Measurements from ENCODE around the gene RABGAP1L. TPM values are rescaled to one million over a fixed set of nuclear protein-coding genes. Genes with fewer than 3 reads are reported as not detected.

RABGAP1L gene
- total RNA-seq, 4 donors from 2014 or later = 38.8 to 54.7 (median 50.5) TPM

GRCh38 chr1:174761901-174762585, 602.7 kb downstream of the RABGAP1L start:
- no peak for TF ChIP-seq CTCF (IDR thresholded peaks at IDR 0.05)
- TF ChIP-seq POLR2A (IDR thresholded peaks at IDR 0.05) = no peak
- 89 to 92% methylated on average over 4 of the region's 4 CpGs for WGBS, 2 donors
- intact Hi-C loops (cut with DNase I; ENCODE audit: low total_unique reads) = loop anchor here (10.0 kb wide), 1 partner anchor 223 kb away; no protein-coding TSS in a partner anchor
- H3K4me3 ChIP-seq (ENCODE audit: low read depth, poor library complexity, severe bottlenecking) = no peak overlapping the region
- DNase-seq (ENCODE audit: low spot score in 2 of 2) = no peak

- intact Hi-C loops (cut with DNase I; ENCODE audit: low total_unique reads) = loop anchor here (10.0 kb wide), 1 partner anchor 221 kb away; no protein-coding TSS in a partner anchor
- 41 to 59% methylated on average over 2 of the region's 2 CpGs for WGBS, 2 donors
- no peak for DNase-seq (ENCODE audit: low spot score in 2 of 2)
- no peak overlapping the region for H3K4me3 ChIP-seq (ENCODE audit: low read depth, poor library complexity, severe bottlenecking)
- no peak for TF ChIP-seq POLR2A (IDR thresholded peaks at IDR 0.05)
These were observed 604.9 kb downstream of the RABGAP1L start for GRCh38 chr1:174764191-174764590.

- intact Hi-C loops (cut with DNase I; ENCODE audit: low total_unique reads) = loop anchor here (10.0 kb wide), 1 partner anchor 218 kb away; no protein-coding TSS in a partner anchor
These were observed 607.4 kb downstream of the RABGAP1L start for GRCh38 chr1:174766727-174767126.

GRCh38 chr1:174768516-174768915, 609.2 kb downstream of the RABGAP1L start:
- intact Hi-C loops (cut with DNase I; ENCODE audit: low total_unique reads) = loop anchor here (10.0 kb wide), 1 partner anchor 216 kb away; no protein-coding TSS in a partner anchor
- no peak overlapping the region for H3K4me3 ChIP-seq (ENCODE audit: low read depth, poor library complexity, severe bottlenecking)
- no peak for TF ChIP-seq POLR2A (IDR thresholded peaks at IDR 0.05)
- no peak for TF ChIP-seq CTCF (IDR thresholded peaks at IDR 0.05)
- 25 to 56% methylated on average over 2 of the region's 2 CpGs for WGBS, 2 donors
- DNase-seq (ENCODE audit: low spot score in 2 of 2) = no peak

More at GRCh38 chr1:174766727-174767126, 607.4 kb downstream of the RABGAP1L start:
- 90 to 97% methylated on average over 2 of the region's 2 CpGs for WGBS, 2 donors
- TF ChIP-seq CTCF (IDR thresholded peaks at IDR 0.05) = no peak
- TF ChIP-seq POLR2A (IDR thresholded peaks at IDR 0.05) = no peak
- H3K4me3 ChIP-seq (ENCODE audit: low read depth, poor library complexity, severe bottlenecking) = no peak overlapping the region
- DNase-seq (ENCODE audit: low spot score in 2 of 2) = no peak

- TF ChIP-seq POLR2A (IDR thresholded peaks at IDR 0.05) (no peak), CTCF (IDR thresholded peaks at IDR 0.05) (no peak)
- H3K4me3 ChIP-seq (ENCODE audit: low read depth, poor library complexity, severe bottlenecking) = no peak overlapping the region
- WGBS, 2 donors = 64 to 77% methylated on average over 2 of the region's 2 CpGs
- no peak for DNase-seq (ENCODE audit: low spot score in 2 of 2)
- intact Hi-C loops (cut with DNase I; ENCODE audit: low total_unique reads) = loop anchor here (10.0 kb wide), 1 partner anchor 216 kb away; no protein-coding TSS in a partner anchor
These were observed 609.6 kb downstream of the RABGAP1L start for GRCh38 chr1:174768949-174769348.

- H3K4me3 ChIP-seq (ENCODE audit: low read depth, poor library complexity, severe bottlenecking) = no peak overlapping the region
- no peak for DNase-seq (ENCODE audit: low spot score in 2 of 2)
- TF ChIP-seq CTCF (IDR thresholded peaks at IDR 0.05) (no peak), POLR2A (IDR thresholded peaks at IDR 0.05) (no peak)
- intact Hi-C loops (cut with DNase I; ENCODE audit: low total_unique reads) = loop anchor here (10.0 kb wide), 1 partner anchor 215 kb away; no protein-coding TSS in a partner anchor
These were observed 610.7 kb downstream of the RABGAP1L start for GRCh38 chr1:174769961-174770549.

Measured in lower leg skin (tissue), 4 donors.